Measurements from ENCODE around the gene CD96.

CD96 gene

DNA sequence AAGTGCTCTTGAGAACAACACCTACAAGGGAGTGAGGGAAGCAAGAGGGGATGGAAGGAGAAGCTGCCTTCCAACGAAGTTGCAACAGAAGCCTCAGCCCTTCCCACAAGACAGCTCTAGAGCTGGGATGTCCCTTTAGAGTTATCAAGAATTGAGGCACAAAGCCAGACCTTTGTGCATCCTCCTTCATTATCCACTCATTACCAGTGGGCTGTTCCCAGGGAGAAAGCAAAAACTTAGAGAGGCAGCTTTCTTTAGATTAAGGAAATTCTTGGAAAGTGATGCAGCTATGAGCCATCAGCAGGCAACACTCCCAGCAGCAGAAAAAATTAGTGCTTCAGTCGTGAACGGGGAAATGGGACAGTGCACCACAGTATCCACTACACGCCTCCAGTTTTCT, 10.6 kb upstream of the CD96 start:
- Histone ChIP-seq H3K9me3 (ENCODE audit: severe bottlenecking) (no peaks in the 10 kb centered on the region), H3K36me3 (ENCODE audit: low read depth) (no peaks in the 10 kb centered on the region), H3K27me3 (ENCODE audit: insufficient read depth, poor library complexity, severe bottlenecking) (no peaks in the 10 kb centered on the region), H3K27ac (ENCODE audit: poor library complexity, severe bottlenecking) (no peak overlapping the region), H3K4me1 (ENCODE audit: insufficient read depth, poor library complexity, severe bottlenecking) (no peaks in the 10 kb centered on the region), H3K4me3 (ENCODE audit: severe bottlenecking) (no peak overlapping the region)
- ATAC-seq (ENCODE audit: low read depth) (0 out of 3 replicates have a peak, but pooled peaks have one; percentile 25), DNase-seq (ENCODE audit: low spot score) (no peak)
- TF ChIP-seq CTCF (IDR thresholded peaks at IDR 0.05; ENCODE audit: poor library complexity, severe bottlenecking): no peak

GRCh38 chr3:111534701-111535100, 7.3 kb upstream of the CD96 start:
- no peaks in the 10 kb centered on the region for H3K9me3 ChIP-seq (ENCODE audit: severe bottlenecking)
- no peaks in the 10 kb centered on the region for H3K27me3 ChIP-seq (ENCODE audit: insufficient read depth, poor library complexity, severe bottlenecking)
- DNase-seq (ENCODE audit: low spot score) (no peak), ATAC-seq (ENCODE audit: low read depth) (no peak)
- H3K36me3 ChIP-seq (ENCODE audit: low read depth): no peaks in the 10 kb centered on the region
- H3K4me1 ChIP-seq (ENCODE audit: insufficient read depth, poor library complexity, severe bottlenecking): peaks cover 17% of the 10 kb centered on the region
- H3K4me3 ChIP-seq (ENCODE audit: severe bottlenecking): no peak overlapping the region
- no peak for TF ChIP-seq CTCF (IDR thresholded peaks at IDR 0.05; ENCODE audit: poor library complexity, severe bottlenecking)
- no peak overlapping the region for H3K27ac ChIP-seq (ENCODE audit: poor library complexity, severe bottlenecking)

GRCh38 chr3:111538111-111538510, 3.9 kb upstream of the CD96 start:
- DNase-seq (ENCODE audit: low spot score) (no peak), ATAC-seq (ENCODE audit: low read depth) (no peak)
- H3K4me1 ChIP-seq (ENCODE audit: insufficient read depth, poor library complexity, severe bottlenecking): peaks cover 17% of the 10 kb centered on the region
- H3K9me3 ChIP-seq (ENCODE audit: severe bottlenecking): no peaks in the 10 kb centered on the region
- no peaks in the 10 kb centered on the region for H3K36me3 ChIP-seq (ENCODE audit: low read depth)
- TF ChIP-seq CTCF (IDR thresholded peaks at IDR 0.05; ENCODE audit: poor library complexity, severe bottlenecking): no peak
- H3K27me3 ChIP-seq (ENCODE audit: insufficient read depth, poor library complexity, severe bottlenecking): no peaks in the 10 kb centered on the region
- H3K4me3 ChIP-seq (ENCODE audit: severe bottlenecking): no peak overlapping the region
- no peak overlapping the region for H3K27ac ChIP-seq (ENCODE audit: poor library complexity, severe bottlenecking)

DNA sequence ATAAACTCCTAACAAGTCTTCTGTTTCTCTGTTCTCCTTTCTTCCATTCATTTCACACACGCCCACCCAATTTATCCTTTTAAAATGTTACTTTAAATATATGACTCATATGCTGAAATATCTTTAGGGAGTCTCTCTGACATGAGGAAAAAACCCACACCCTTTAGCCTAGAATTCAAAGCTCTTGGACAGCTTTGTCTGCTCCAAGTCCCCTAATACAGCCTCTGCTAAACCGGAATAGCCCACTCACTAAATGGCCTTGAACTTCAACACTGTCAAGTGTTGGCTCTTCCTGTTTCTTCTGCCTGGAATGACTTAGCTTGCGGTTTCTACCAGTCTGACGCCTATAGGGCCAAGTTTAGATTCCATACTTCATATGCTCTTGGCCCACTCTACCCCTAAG, 3.3 kb upstream of the CD96 start:
- no peak for TF ChIP-seq CTCF (IDR thresholded peaks at IDR 0.05; ENCODE audit: poor library complexity, severe bottlenecking)
- Histone ChIP-seq H3K9me3 (ENCODE audit: severe bottlenecking) (no peaks in the 10 kb centered on the region), H3K36me3 (ENCODE audit: low read depth) (no peaks in the 10 kb centered on the region), H3K27ac (ENCODE audit: poor library complexity, severe bottlenecking) (no peak overlapping the region), H3K27me3 (ENCODE audit: insufficient read depth, poor library complexity, severe bottlenecking) (no peaks in the 10 kb centered on the region), H3K4me3 (ENCODE audit: severe bottlenecking) (no peak overlapping the region), H3K4me1 (ENCODE audit: insufficient read depth, poor library complexity, severe bottlenecking) (peaks cover 17% of the 10 kb centered on the region)
- DNase-seq (ENCODE audit: low spot score) (no peak), ATAC-seq (ENCODE audit: low read depth) (peak; percentile 57)

DNA sequence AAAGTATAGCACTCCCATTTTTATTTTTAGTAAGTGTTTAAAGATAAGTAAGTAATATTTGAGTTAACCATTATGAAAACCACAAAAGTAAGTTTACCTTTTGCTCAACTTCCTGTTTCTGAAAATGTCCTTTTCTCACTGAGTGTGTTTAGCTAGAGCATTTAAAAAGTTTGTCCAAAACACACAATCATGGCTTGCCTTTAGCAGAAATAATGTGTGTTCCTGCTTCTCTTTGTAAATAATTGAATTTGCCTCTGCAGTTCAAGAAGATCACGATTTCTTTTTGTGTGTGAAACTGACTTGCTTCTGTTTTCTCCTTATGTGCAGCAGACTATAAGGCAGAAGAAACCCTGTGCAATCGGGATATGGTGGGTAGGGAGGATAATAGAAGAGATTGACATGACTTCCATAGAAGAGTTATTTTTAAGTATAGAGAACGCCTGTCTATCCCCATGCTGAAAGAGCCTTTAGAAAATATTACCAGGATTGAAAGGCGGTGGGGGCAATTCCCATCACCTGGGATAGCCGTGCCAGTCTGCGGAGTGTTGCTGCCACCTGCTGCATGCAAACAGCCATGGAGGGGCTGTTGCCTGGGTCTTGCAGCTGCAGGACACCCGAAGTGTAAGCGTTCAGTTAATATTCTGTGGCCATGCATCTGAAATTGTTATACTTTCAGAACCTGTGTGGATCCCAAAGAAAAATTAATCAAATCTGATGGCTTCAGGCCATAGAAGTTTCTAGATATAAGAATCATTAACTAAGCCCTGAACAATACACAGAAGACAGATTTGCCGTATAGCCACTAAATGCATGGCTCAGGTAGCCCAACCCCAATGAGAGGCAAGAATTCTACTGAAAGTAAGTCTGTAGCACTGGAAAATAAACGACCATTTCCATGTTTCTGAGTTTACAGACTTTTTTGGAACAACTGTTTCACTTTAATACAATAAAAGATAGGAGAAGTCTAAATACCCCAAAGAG, 2.4 kb upstream of the CD96 start:
- Histone ChIP-seq H3K36me3 (ENCODE audit: low read depth) (no peaks in the 10 kb centered on the region), H3K27me3 (ENCODE audit: insufficient read depth, poor library complexity, severe bottlenecking) (no peaks in the 10 kb centered on the region), H3K4me3 (ENCODE audit: severe bottlenecking) (no peak overlapping the region), H3K4me1 (ENCODE audit: insufficient read depth, poor library complexity, severe bottlenecking) (peaks cover 17% of the 10 kb centered on the region), H3K9me3 (ENCODE audit: severe bottlenecking) (no peaks in the 10 kb centered on the region), H3K27ac (ENCODE audit: poor library complexity, severe bottlenecking) (no peak overlapping the region)
- peak; percentile 93 for ATAC-seq (ENCODE audit: low read depth)
- peak; percentile 62 for DNase-seq (ENCODE audit: low spot score)
- TF ChIP-seq CTCF (IDR thresholded peaks at IDR 0.05; ENCODE audit: poor library complexity, severe bottlenecking): peak; percentile 93
